GM18507 (cell line): ENCODE results near the gene BOD1L1.

Experiments
- DNase-seq: peaks from one replicate; pipeline ENCODE4 v3.0.0; 2011; ENCODE audit warnings: low read depth; ENCODE audit not compliant: insufficient read length; ENCODE audit errors: extremely low spot score
- FAIRE-seq: peaks from 2 replicates; lab custom pipeline; 2011; peaks lifted over from hg19 to GRCh38; lab: Jason Lieb, UNC

The BOD1L1 gene

GRCh38 chr4:13542577-13543031 is 84.9 kb downstream of the BOD1L1 start:
- FAIRE-seq = no peak
- no peak for DNase-seq

- DNase-seq = no peak
- FAIRE-seq = no peak
Measured at GRCh38 chr4:13541720-13542576, 85.6 kb downstream of the BOD1L1 start.

GRCh38 chr4:13541176-13541604 is 86.3 kb downstream of the BOD1L1 start:
- no peak for DNase-seq
- FAIRE-seq = no peak

GRCh38 chr4:13540446-13541175 is 86.9 kb downstream of the BOD1L1 start:
- DNase-seq (no peak), FAIRE-seq (no peak)

- DNase-seq (no peak), FAIRE-seq (no peak)
Measured at GRCh38 chr4:13539619-13540445, 87.7 kb downstream of the BOD1L1 start.

- FAIRE-seq (no peak), DNase-seq (no peak)
Measured at GRCh38 chr4:13539047-13539618, 88.4 kb downstream of the BOD1L1 start.

- no peak for FAIRE-seq
- DNase-seq = no peak
Measured at GRCh38 chr4:13538427-13538973, 89.0 kb downstream of the BOD1L1 start.

- FAIRE-seq = no peak
- no peak for DNase-seq
Measured at GRCh38 chr4:13537832-13538177, 89.7 kb downstream of the BOD1L1 start.

- DNase-seq = no peak
Measured at GRCh38 chr4:13537011-13537831, 90.3 kb downstream of the BOD1L1 start.

GRCh38 chr4:13536607-13537006 is 90.9 kb downstream of the BOD1L1 start:
- FAIRE-seq = no peak
- no peak for DNase-seq

More at GRCh38 chr4:13537011-13537831, 90.3 kb downstream of the BOD1L1 start:
- FAIRE-seq = no peak

GRCh38 chr4:13535708-13536361 is 91.7 kb downstream of the BOD1L1 start:
- DNase-seq (no peak), FAIRE-seq (no peak)

GRCh38 chr4:13535118-13535517 is 92.4 kb downstream of the BOD1L1 start:
- no peak for FAIRE-seq
- DNase-seq = no peak

- FAIRE-seq = no peak
Measured at GRCh38 chr4:13534344-13535063, 93.0 kb downstream of the BOD1L1 start.

GRCh38 chr4:13533670-13534343 is 93.7 kb downstream of the BOD1L1 start:
- DNase-seq (no peak), FAIRE-seq (no peak)

More at GRCh38 chr4:13534344-13535063, 93.0 kb downstream of the BOD1L1 start:
- no peak for DNase-seq

GRCh38 chr4:13531625-13531998 is 95.9 kb downstream of the BOD1L1 start:
- no peak for FAIRE-seq
- DNase-seq = no peak

- DNase-seq = no peak
- no peak for FAIRE-seq
Measured at GRCh38 chr4:13530823-13531624, 96.5 kb downstream of the BOD1L1 start.
